MM.1S (cell line): ENCODE data around the gene TTC17.
"Not testable (repeated sequence)": the region's sequence is repeated elsewhere in the genome, so short reads cannot be mapped to it uniquely, and the experiment has no call there.

Experiments used
- DNase-seq: peaks from one replicate; pipeline ENCODE4 v3.0.0-alpha.2; 2015
- H2AFZ ChIP-seq: fragments of 300-600 bp; sonication (generic); 2 replicates; pipeline ENCODE4 v1.6.0; 2016; ENCODE audit warnings: antibody characterized with exemption, low read length
- H3F3A ChIP-seq: fragments of 300-600 bp; sonication (generic); 2 replicates; pipeline ENCODE4 v1.6.1; 2016; ENCODE audit warnings: mild to moderate bottlenecking, antibody characterized with exemption, low read length, moderate library complexity, mixed read lengths; ENCODE audit not compliant: insufficient read depth
- H3K27ac ChIP-seq: fragments of 300-600 bp; sonication (generic); 2 replicates; pipeline ENCODE4 v1.5.1; 2016; ENCODE audit warnings: mild to moderate bottlenecking, low read length
- H3K27me3 ChIP-seq: fragments of 300-600 bp; sonication (generic); replicated peaks from 2 replicates; pipeline ENCODE4 v1.6.0; 2016; ENCODE audit warnings: low read length; ENCODE audit not compliant: insufficient read depth
- H3K36me3 ChIP-seq: fragments of 300-600 bp; sonication (generic); replicated peaks from 2 replicates; pipeline ENCODE4 v1.6.1; 2016; ENCODE audit warnings: mild to moderate bottlenecking, low read length, mixed read lengths; ENCODE audit not compliant: insufficient read depth
- H3K4me1 ChIP-seq: fragments of 300-600 bp; sonication (generic); 2 replicates; pipeline ENCODE4 v1.6.1; 2016; ENCODE audit warnings: low read length, mixed read lengths
- H3K4me2 ChIP-seq: fragments of 300-600 bp; sonication (generic); 2 replicates; pipeline ENCODE4 v1.6.0; 2016; ENCODE audit warnings: low read depth, low read length
- H3K4me3 ChIP-seq: fragments of 300-600 bp; sonication (generic); 2 replicates; pipeline ENCODE4 v1.5.1; 2016; ENCODE audit warnings: low read length, mixed read lengths
- H3K79me2 ChIP-seq: fragments of 300-600 bp; sonication (generic); 2 replicates; pipeline ENCODE4 v1.6.1; 2016; ENCODE audit warnings: mixed run types, low read length, mixed read lengths
- H3K9ac ChIP-seq: fragments of 300-600 bp; sonication (generic); 2 replicates; pipeline ENCODE4 v1.6.1; 2016; ENCODE audit warnings: low read length, mixed read lengths
- H3K9me2 ChIP-seq: fragments of 300-600 bp; sonication (generic); replicated peaks from 2 replicates; pipeline ENCODE4 v1.6.1; 2016; ENCODE audit warnings: mild to moderate bottlenecking, low read length, mixed read lengths; ENCODE audit not compliant: insufficient read depth
- H3K9me3 ChIP-seq: fragments of 300-600 bp; sonication (generic); replicated peaks from 2 replicates; pipeline ENCODE4 v1.6.1; 2016; ENCODE audit warnings: mild to moderate bottlenecking, low read length, mixed read lengths; ENCODE audit not compliant: insufficient read depth
- H4K20me1 ChIP-seq: fragments of 300-600 bp; sonication (generic); 2 replicates; pipeline ENCODE4 v1.6.1; 2016; ENCODE audit warnings: mild to moderate bottlenecking, low read length, moderate library complexity, mixed read lengths; ENCODE audit not compliant: insufficient read depth
- CTCF ChIP-seq: fragments of 300-600 bp; sonication (generic); IDR thresholded peaks from 2 replicates; pipeline ENCODE4 v1.5.1; 2016; ENCODE audit warnings: antibody characterized with exemption, low read length, mixed read lengths
- EZH2 ChIP-seq: fragments of 300-600 bp; sonication (generic); optimal IDR thresholded peaks from 2 replicates; pipeline ENCODE3; 2017; ENCODE audit warnings: low read depth, mild to moderate bottlenecking, antibody characterized with exemption, low read length, mixed read lengths
- EZH2phosphoT487 ChIP-seq: fragments of 300-600 bp; sonication (generic); IDR thresholded peaks from 2 replicates; pipeline ENCODE4 v1.6.1; 2018; ENCODE audit warnings: antibody characterized with exemption, low read length

TTC17 gene

GRCh38 chr11:43467958-43468357 lies 109.2 kb downstream of the TTC17 start:
- Histone ChIP-seq H3F3A (no peaks in the 10 kb centered on the region), H2AFZ (no peak overlapping the region), H3K4me2 (no peak overlapping the region), H3K36me3 (no peaks in the 10 kb centered on the region), H3K4me3 (no peak overlapping the region), H3K27ac (no peak overlapping the region), H3K27me3 (no peaks in the 10 kb centered on the region), H3K9me3 (no peaks in the 10 kb centered on the region), H3K9me2 (no peaks in the 10 kb centered on the region), H3K79me2 (no peaks in the 10 kb centered on the region), H4K20me1 (no peaks in the 10 kb centered on the region), H3K4me1 (no peaks in the 10 kb centered on the region), H3K9ac (no peak overlapping the region)
- no peak for DNase-seq
- no peak for TF ChIP-seq EZH2phosphoT487
- TF ChIP-seq CTCF: no peak
- TF ChIP-seq EZH2: no peak

- not testable (repeated sequence) for H3F3A ChIP-seq, H3K9ac ChIP-seq, H3K4me3 ChIP-seq, H3K27me3 ChIP-seq, H4K20me1 ChIP-seq, H3K79me2 ChIP-seq, H3K4me2 ChIP-seq, H3K36me3 ChIP-seq, H2AFZ ChIP-seq, H3K27ac ChIP-seq, DNase-seq, H3K9me3 ChIP-seq, H3K4me1 ChIP-seq, H3K9me2 ChIP-seq
Observed at GRCh38 chr11:43477491-43477890, 118.8 kb downstream of the TTC17 start.

GRCh38 chr11:43486141-43486540 lies 127.4 kb downstream of the TTC17 start:
- H3F3A ChIP-seq: no peaks in the 10 kb centered on the region
- no peaks in the 10 kb centered on the region; the same call in 1 of the 2 replicates for H3K36me3 ChIP-seq
- H3K4me3 ChIP-seq: no peak overlapping the region
- H3K4me2 ChIP-seq: no peak overlapping the region
- no peaks in the 10 kb centered on the region for H3K9me3 ChIP-seq
- no peak overlapping the region for H2AFZ ChIP-seq
- H3K27me3 ChIP-seq: no peaks in the 10 kb centered on the region
- H3K4me1 ChIP-seq: peaks cover 8% of the 10 kb centered on the region; the same call in 1 of the 2 replicates
- H3K9me2 ChIP-seq: no peaks in the 10 kb centered on the region
- no peak for DNase-seq
- no peak overlapping the region for H3K27ac ChIP-seq
- 0 out of 2 replicates have a peak, but pooled peaks cover 2% of the 10 kb centered on the region for H4K20me1 ChIP-seq
- H3K9ac ChIP-seq: no peak overlapping the region
- TF ChIP-seq EZH2 (no peak), EZH2phosphoT487 (no peak), CTCF (no peak)
- H3K79me2 ChIP-seq: no peaks in the 10 kb centered on the region

GRCh38 chr11:43489869-43490465 lies 131.2 kb downstream of the TTC17 start:
- TF ChIP-seq EZH2 (no peak), EZH2phosphoT487 (no peak), CTCF (no peak)
- Histone ChIP-seq H3K27ac (no peak overlapping the region), H3K9me3 (no peaks in the 10 kb centered on the region), H3K4me2 (no peak overlapping the region), H3K9me2 (no peaks in the 10 kb centered on the region), H3F3A (no peaks in the 10 kb centered on the region), H4K20me1 (no peaks in the 10 kb centered on the region), H3K4me1 (peaks cover 8% of the 10 kb centered on the region; the same call in 1 of the 2 replicates), H3K27me3 (no peaks in the 10 kb centered on the region), H3K79me2 (no peaks in the 10 kb centered on the region), H3K36me3 (no peaks in the 10 kb centered on the region; the same call in 1 of the 2 replicates), H3K9ac (no peak overlapping the region), H3K4me3 (no peak overlapping the region), H2AFZ (no peak overlapping the region)
- DNase-seq: no peak
